CD4-positive, alpha-beta T cell (primary cell): Measurements from ENCODE around the gene NFE2L2. TPM values are rescaled to one million over a fixed set of nuclear protein-coding genes. Genes with fewer than 3 reads are reported as not detected.

Experiments used
- ATAC-seq: fragments of 200-7000 bp; cut with Tn5 transposase; one replicate; pipeline ENCODE4 v1.10.0; 2022; ENCODE audit warnings: mild to moderate bottlenecking; ENCODE audit not compliant: poor library complexity
- CTCF ChIA-PET: fragments of 350-600 bp; sonication (Branson Sonifier 250); formaldehyde crosslinking; loops from one replicate; lab custom pipeline; 2021; ENCODE audit warnings: antibody characterized with exemption, inconsistent platforms; lab: Charles Lee
- POLR2A ChIA-PET: fragments of 350-600 bp; sonication (Branson Sonifier 250); formaldehyde crosslinking; loops from one replicate; lab custom pipeline; 2021; ENCODE audit warnings: antibody characterized with exemption, inconsistent platforms; lab: Charles Lee
- DNase-seq, 14 experiments: peaks; one replicate each; pipeline ENCODE4 v3.0.0-alpha.2; 2013 to 2020; ENCODE audit warnings: mixed read lengths in 2 of 14
- H3K27ac ChIP-seq, 2 donors: one replicate each; pipeline versions ENCODE4 v1.5.1 to v1.7.0; 2013; ENCODE audit warnings: low read length in 2 of 2, low read depth in 1 of 2, mild to moderate bottlenecking in 1 of 2
- H3K27me3 ChIP-seq, 2 experiments: 1 replicate in 1 of 2; 2 replicates in 1 of 2; pipeline versions ENCODE4 v1.6.1 to v1.7.0; 2013; ENCODE audit warnings: low read length in 2 of 2, control low read depth in 1 of 2, mild to moderate bottlenecking in 1 of 2, moderate library complexity in 1 of 2; ENCODE audit not compliant: insufficient read depth in 2 of 2, control insufficient read depth in 1 of 2
- H3K36me3 ChIP-seq: one replicate; pipeline ENCODE4 v1.6.1; 2013; ENCODE audit warnings: low read length, control low read depth; ENCODE audit not compliant: insufficient read depth
- H3K4me1 ChIP-seq: one replicate; pipeline ENCODE4 v1.6.1; 2013; ENCODE audit warnings: low read length, control low read depth; ENCODE audit not compliant: insufficient read depth
- H3K4me3 ChIP-seq: one replicate; pipeline ENCODE4 v1.5.1; 2013; ENCODE audit warnings: mild to moderate bottlenecking, low read length, moderate library complexity
- H3K9me3 ChIP-seq, 2 experiments: 1 replicate in 1 of 2; 2 replicates in 1 of 2; pipeline versions ENCODE4 v1.6.1 to v1.7.0; 2013; ENCODE audit warnings: low read length in 2 of 2, mild to moderate bottlenecking in 2 of 2, control low read depth in 1 of 2, moderate library complexity in 1 of 2; ENCODE audit not compliant: control insufficient read depth in 1 of 2, insufficient read depth in 1 of 2
- H3K27ac Mint-ChIP-seq: one replicate; pipeline ENCODE4 v1.8.0; 2020; ENCODE audit warnings: mixed read lengths
- H3K27me3 Mint-ChIP-seq: one replicate; pipeline ENCODE4 v1.8.0; 2021; ENCODE audit warnings: mixed read lengths
- H3K36me3 Mint-ChIP-seq: one replicate; pipeline ENCODE4 v1.8.0; 2021; ENCODE audit warnings: low read depth, mixed read lengths
- H3K4me1 Mint-ChIP-seq: one replicate; pipeline ENCODE4 v1.8.0; 2021; ENCODE audit warnings: low read depth, mixed read lengths
- H3K4me3 Mint-ChIP-seq: one replicate; pipeline ENCODE4 v1.8.0; 2020; ENCODE audit warnings: mild to moderate bottlenecking, mixed read lengths
- H3K9me3 Mint-ChIP-seq: one replicate; pipeline ENCODE4 v1.8.0; 2020; ENCODE audit warnings: mixed read lengths
- CTCF ChIP-seq: fragments of 200-600 bp; IDR thresholded peaks from one replicate; pipeline ENCODE4 v1.8.0; 2022; ENCODE audit warnings: antibody characterized with exemption, mild to moderate bottlenecking
- intact Hi-C, 2 experiments: fragments of 100-400 bp; cut with DNase I in 1 of 2; cut with micrococcal nuclease in 1 of 2; formaldehyde crosslinking; loops; one replicate each; pipeline versions ENCODE4 v1.15.1 to v1.9.0; 2023 to 2025; cut with DNase I, micrococcal nuclease
- total RNA-seq, 174 experiments: library from RNA in 2 of 174; stranded (reverse) in 2 of 174; gene quantifications; one replicate each; pipeline ENCODE4 v1.2.3 and lab custom pipeline; 2021 to 2026

Gene NFE2L2
- total RNA-seq, 2 experiments from 2014 or later: 53.3 to 57.8 TPM

- H3K4me1 ChIP-seq: peaks cover 77% of the 10 kb centered on the region
- H3K4me3 ChIP-seq: no peak overlapping the region
- Mint-ChIP-seq H3K36me3 (peaks cover 70% of the 10 kb centered on the region), H3K4me1 (peaks cover 87% of the 10 kb centered on the region), H3K9me3 (no peaks in the 10 kb centered on the region), H3K27me3 (no peaks in the 10 kb centered on the region), H3K4me3 (peak overlapping the region; percentile 80), H3K27ac (peak overlapping the region; percentile 95)
- ChIA-PET CTCF (interaction anchor here (0.6 to 2.1 kb wide), 3 partner anchors 10 to 74 kb away, joined by 3 to 10 read pairs (median 3); partner anchors contain the start of gene NFE2L2), POLR2A (interaction anchor here (0.8 to 8.4 kb wide), 5 partner anchors 8 to 41 kb away, joined by 3 to 108 read pairs (median 3); partner anchors contain the start of gene NFE2L2)
- DNase-seq (no peak), ATAC-seq (no peak)
- H3K36me3 ChIP-seq: peaks cover 34% of the 10 kb centered on the region
- peak overlapping the region; percentile 56 to 58 for H3K27ac ChIP-seq
- H3K9me3 ChIP-seq: no peaks in the 10 kb centered on the region
- no peaks in the 10 kb centered on the region for H3K27me3 ChIP-seq
- intact Hi-C loops: loop anchor here in 1 of 2 experiments (1.0 kb wide), 1 partner anchor 10 kb away; no protein-coding TSS in a partner anchor
- no peak for TF ChIP-seq CTCF
These were observed 11.6 kb downstream of the NFE2L2 start for GRCh38 chr2:177252808-177253531.

GRCh38 chr2:177251165-177251542, 13.4 kb downstream of the NFE2L2 start:
- intact Hi-C loops: no loop called here
- Mint-ChIP-seq H3K27me3 (no peaks in the 10 kb centered on the region), H3K27ac (peak overlapping the region; percentile 95), H3K9me3 (no peaks in the 10 kb centered on the region), H3K36me3 (peaks cover 69% of the 10 kb centered on the region), H3K4me1 (peaks cover 85% of the 10 kb centered on the region), H3K4me3 (peak overlapping the region; percentile 74)
- Histone ChIP-seq H3K27me3 (no peaks in the 10 kb centered on the region), H3K27ac (peak overlapping the region in 1 of 2 donors; percentile 32), H3K4me3 (no peak overlapping the region), H3K36me3 (peaks cover 27% of the 10 kb centered on the region), H3K4me1 (peaks cover 77% of the 10 kb centered on the region), H3K9me3 (no peaks in the 10 kb centered on the region)
- CTCF ChIA-PET: interaction anchor here (0.6 to 3.5 kb wide), 3 partner anchors 11 to 179 kb away, joined by 3 to 10 read pairs (median 5); no protein-coding TSS in a partner anchor
- POLR2A ChIA-PET: interaction anchor here (0.8 to 8.4 kb wide), 3 partner anchors 9 to 26 kb away, joined by 3 to 108 read pairs (median 4); partner anchors contain the start of gene NFE2L2
- TF ChIP-seq CTCF: no peak
- ATAC-seq (no peak), DNase-seq (no peak)

- Histone ChIP-seq H3K4me1 (peaks cover 75% of the 10 kb centered on the region), H3K27ac (no peak overlapping the region), H3K27me3 (no peaks in the 10 kb centered on the region), H3K4me3 (no peak overlapping the region), H3K9me3 (no peaks in the 10 kb centered on the region), H3K36me3 (peaks cover 26% of the 10 kb centered on the region)
- DNase-seq (no peak), ATAC-seq (no peak)
- CTCF ChIA-PET: interaction anchor here (1.3 to 3.5 kb wide), 3 partner anchors 10 to 86 kb away, joined by 4 to 10 read pairs (median 5); no protein-coding TSS in a partner anchor
- peak overlapping the region; percentile 95 for H3K27ac Mint-ChIP-seq
- intact Hi-C loops: no loop called here
- POLR2A ChIA-PET: interaction anchor here (0.8 to 8.4 kb wide), 2 partner anchors 10 to 14 kb away, joined by 3 to 108 read pairs; partner anchors contain the start of gene NFE2L2
- no peaks in the 10 kb centered on the region for H3K9me3 Mint-ChIP-seq
- H3K4me3 Mint-ChIP-seq: peak overlapping the region; percentile 48
- no peaks in the 10 kb centered on the region for H3K27me3 Mint-ChIP-seq
- TF ChIP-seq CTCF: no peak
- H3K4me1 Mint-ChIP-seq: peaks cover 85% of the 10 kb centered on the region
- peaks cover 73% of the 10 kb centered on the region for H3K36me3 Mint-ChIP-seq
These were observed 14.1 kb downstream of the NFE2L2 start for GRCh38 chr2:177250461-177250860.
